ENCODE data around the gene TMA7B. TPM values are rescaled to one million over a fixed set of nuclear protein-coding genes. Genes with fewer than 3 reads are reported as not detected.

Gene TMA7B
- total and polyA plus RNA-seq, 2 of the 4 experiments (the other 2 are of a cell fraction): not detected

- no peak overlapping the region for H4K8ac ChIP-seq (ENCODE audit: low read depth in 2 of 2, low read length in 2 of 2)
- no peak overlapping the region for H3K4ac ChIP-seq (ENCODE audit: low read depth, low read length)
- BruUV-seq (replicated peaks): no TSS peak
- no peak overlapping the region for H2BK15ac ChIP-seq (ENCODE audit: low read depth, low read length)
- ChIA-PET POLR2A (ENCODE audit: unreplicated experiment) (interaction anchor here (0.5 kb wide), 1 partner anchor 479 kb away, joined by 5 read pairs; no protein-coding TSS in a partner anchor), CTCF (no interaction called here)
- no peak overlapping the region for H2BK120ac ChIP-seq (ENCODE audit: low read depth, low read length)
- in situ Hi-C loops (cut with MboI; ENCODE audit: low sequenced_read_pairs): no loop called here
- DNase-seq: no peak
- no peak overlapping the region for H3K18ac ChIP-seq (ENCODE audit: low read depth, low read length)
- dilution Hi-C loops (cut with HindIII; ENCODE audit: low sequenced_read_pairs, unreplicated experiment): no loop called here
- H3K14ac ChIP-seq (replicated peaks; ENCODE audit: low read depth, low read length): no peak overlapping the region
- no peaks in the 10 kb centered on the region for H3K9me3 ChIP-seq (ENCODE audit: control insufficient read depth, insufficient read depth, low read length)
- no peak overlapping the region for H2AK9ac ChIP-seq (replicated peaks; ENCODE audit: low read depth, low read length, poor library complexity)
- H2AK5ac ChIP-seq (ENCODE audit: low read depth, low read length): no peak overlapping the region
- no peak overlapping the region for H2AFZ ChIP-seq (replicated peaks; ENCODE audit: low read length, poor library complexity)
- H4K5ac ChIP-seq (ENCODE audit: low read depth, low read length): no peak overlapping the region
- no peak overlapping the region for H2BK20ac ChIP-seq (ENCODE audit: low read depth, low read length)
- peaks cover 46% of the 10 kb centered on the region for H3K27me3 ChIP-seq (ENCODE audit: control insufficient read depth, insufficient read depth, low read length)
- H3K27ac ChIP-seq (ENCODE audit: insufficient read depth, low read length): no peak overlapping the region
- H3K9me1 ChIP-seq (ENCODE audit: insufficient read depth, low read length): no peaks in the 10 kb centered on the region
- H3K56ac ChIP-seq (ENCODE audit: extremely low read depth, insufficient read depth, low read length): no peak overlapping the region
- no peak overlapping the region for H3K9ac ChIP-seq (ENCODE audit: low read depth, low read length)
- no peak overlapping the region for H4K91ac ChIP-seq (ENCODE audit: insufficient read depth, low read depth, low read length)
- H3K4me2 ChIP-seq (ENCODE audit: low read depth, low read length): no peak overlapping the region
- no peak overlapping the region for H2BK5ac ChIP-seq (ENCODE audit: low read depth, low read length, poor library complexity, severe bottlenecking)
- ATAC-seq (ENCODE audit: low read depth): no peak
- TF ChIP-seq POLR2A (IDR thresholded peaks at IDR 0.05; ENCODE audit: low read depth, low read length): no peak
- no peak for TF ChIP-seq CTCF (conservative IDR thresholded peaks at IDR 0.05; ENCODE audit: low read depth, low read length)
- no peak for TF ChIP-seq MXI1 (IDR thresholded peaks at IDR 0.05; ENCODE audit: borderline replicate concordance, low read depth, low read length)
- no peak for TF ChIP-seq NFE2L2 (IDR thresholded peaks at IDR 0.05; ENCODE audit: low read depth, low read length)
- no peak for TF ChIP-seq BHLHE40 (IDR thresholded peaks at IDR 0.05; ENCODE audit: low read depth, low read length)
- TF ChIP-seq ELK1 (IDR thresholded peaks at IDR 0.05; ENCODE audit: borderline replicate concordance, low read depth, low read length): no peak
- no peak for TF ChIP-seq MAFK (IDR thresholded peaks at IDR 0.05; ENCODE audit: low read depth, low read length)
- no peak for TF ChIP-seq CHD1 (IDR thresholded peaks at IDR 0.05; ENCODE audit: low read depth, low read length)
- TF ChIP-seq USF2 (IDR thresholded peaks at IDR 0.05; ENCODE audit: low read depth, low read length): no peak
- no peak for TF ChIP-seq CEBPB (IDR thresholded peaks at IDR 0.05; ENCODE audit: low read depth, low read length)
- TF ChIP-seq MAZ (IDR thresholded peaks at IDR 0.05; ENCODE audit: borderline replicate concordance, low read depth, low read length): no peak
- TF ChIP-seq RFX5 (IDR thresholded peaks at IDR 0.05; ENCODE audit: low read depth, low read length): no peak
- TF ChIP-seq RCOR1 (IDR thresholded peaks at IDR 0.05; ENCODE audit: insufficient replicate concordance, low read length): no peak
- TF ChIP-seq FOS (IDR thresholded peaks at IDR 0.05; ENCODE audit: low read depth, low read length): no peak
- TF ChIP-seq SMC3 (IDR thresholded peaks at IDR 0.05; ENCODE audit: low read depth, low read length): no peak
- WGBS, 2 experiments (ENCODE audit: extremely low coverage in 2 of 2, insufficient read length in 1 of 2): 60% methylated on average over 2 of the region's 6 CpGs; no CpG with 5 or more reads in 1 of the 2 experiments
- no peak overlapping the region for H3K23ac ChIP-seq (ENCODE audit: low read depth, low read length)
- intact Hi-C loops (cut with micrococcal nuclease): no loop called here
- H4K20me1 ChIP-seq (ENCODE audit: insufficient read depth, low read length): no peaks in the 10 kb centered on the region
- H3K79me1 ChIP-seq (ENCODE audit: low read depth in 1 of 2, low read length in 2 of 2): no peaks in the 10 kb centered on the region
- H3K36me3 ChIP-seq (ENCODE audit: control insufficient read depth, insufficient read depth, low read length): no peaks in the 10 kb centered on the region
- H3K4me1 ChIP-seq (ENCODE audit: control insufficient read depth, insufficient read depth, low read length): peaks cover 4% of the 10 kb centered on the region
- H3K4me3 ChIP-seq (ENCODE audit: insufficient read depth, low read depth, low read length): no peak overlapping the region
Measured at GRCh38 chr22:40002935-40003715, 42.9 kb downstream of the TMA7B start.
